ENCODE data around the gene KLHL30. TPM values are rescaled to one million over a fixed set of nuclear protein-coding genes. Genes with fewer than 3 reads are reported as not detected.

Gene KLHL30
- total RNA-seq, 1 donor from 2014 or later = 2.4 TPM

GRCh38 chr2:238132463-238133450, 5.7 kb upstream of the KLHL30 start:
- H3K4me3 ChIP-seq (ENCODE audit: low read depth, low read length) = no peak overlapping the region
- DNase-seq (ENCODE audit: low read depth) = no peak
- TF ChIP-seq, protein P1, sequence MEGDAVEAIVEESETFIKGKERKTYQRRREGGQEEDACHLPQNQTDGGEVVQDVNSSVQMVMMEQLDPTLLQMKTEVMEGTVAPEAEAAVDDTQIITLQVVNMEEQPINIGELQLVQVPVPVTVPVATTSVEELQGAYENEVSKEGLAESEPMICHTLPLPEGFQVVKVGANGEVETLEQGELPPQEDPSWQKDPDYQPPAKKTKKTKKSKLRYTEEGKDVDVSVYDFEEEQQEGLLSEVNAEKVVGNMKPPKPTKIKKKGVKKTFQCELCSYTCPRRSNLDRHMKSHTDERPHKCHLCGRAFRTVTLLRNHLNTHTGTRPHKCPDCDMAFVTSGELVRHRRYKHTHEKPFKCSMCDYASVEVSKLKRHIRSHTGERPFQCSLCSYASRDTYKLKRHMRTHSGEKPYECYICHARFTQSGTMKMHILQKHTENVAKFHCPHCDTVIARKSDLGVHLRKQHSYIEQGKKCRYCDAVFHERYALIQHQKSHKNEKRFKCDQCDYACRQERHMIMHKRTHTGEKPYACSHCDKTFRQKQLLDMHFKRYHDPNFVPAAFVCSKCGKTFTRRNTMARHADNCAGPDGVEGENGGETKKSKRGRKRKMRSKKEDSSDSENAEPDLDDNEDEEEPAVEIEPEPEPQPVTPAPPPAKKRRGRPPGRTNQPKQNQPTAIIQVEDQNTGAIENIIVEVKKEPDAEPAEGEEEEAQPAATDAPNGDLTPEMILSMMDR (IDR thresholded peaks at IDR 0.05; ENCODE audit: insufficient read depth, low read length, poor library complexity, severe bottlenecking) = no peak
- H3K27me3 ChIP-seq (ENCODE audit: control insufficient read depth, insufficient read depth, low read length) = no peaks in the 10 kb centered on the region
- no peaks in the 10 kb centered on the region for H3K36me3 ChIP-seq (ENCODE audit: control insufficient read depth, insufficient read depth, low read length)

GRCh38 chr2:238133499-238134392, 4.7 kb upstream of the KLHL30 start:
- TF ChIP-seq, protein P1 (IDR thresholded peaks at IDR 0.05; ENCODE audit: insufficient read depth, low read length, poor library complexity, severe bottlenecking) = no peak
- Histone ChIP-seq H3K4me3 (ENCODE audit: low read depth, low read length) (no peak overlapping the region), H3K36me3 (ENCODE audit: control insufficient read depth, insufficient read depth, low read length) (no peaks in the 10 kb centered on the region), H3K27me3 (ENCODE audit: control insufficient read depth, insufficient read depth, low read length) (no peaks in the 10 kb centered on the region)
- no peak for DNase-seq (ENCODE audit: low read depth)

- TF ChIP-seq, protein P1 (IDR thresholded peaks at IDR 0.05; ENCODE audit: insufficient read depth, low read length, poor library complexity, severe bottlenecking) = no peak
- H3K36me3 ChIP-seq (ENCODE audit: control insufficient read depth, insufficient read depth, low read length) = no peaks in the 10 kb centered on the region
- no peak for DNase-seq (ENCODE audit: low read depth)
- no peaks in the 10 kb centered on the region for H3K27me3 ChIP-seq (ENCODE audit: control insufficient read depth, insufficient read depth, low read length)
- no peak overlapping the region for H3K4me3 ChIP-seq (ENCODE audit: low read depth, low read length)
Measured at GRCh38 chr2:238134393-238134785, 4.1 kb upstream of the KLHL30 start.

DNA sequence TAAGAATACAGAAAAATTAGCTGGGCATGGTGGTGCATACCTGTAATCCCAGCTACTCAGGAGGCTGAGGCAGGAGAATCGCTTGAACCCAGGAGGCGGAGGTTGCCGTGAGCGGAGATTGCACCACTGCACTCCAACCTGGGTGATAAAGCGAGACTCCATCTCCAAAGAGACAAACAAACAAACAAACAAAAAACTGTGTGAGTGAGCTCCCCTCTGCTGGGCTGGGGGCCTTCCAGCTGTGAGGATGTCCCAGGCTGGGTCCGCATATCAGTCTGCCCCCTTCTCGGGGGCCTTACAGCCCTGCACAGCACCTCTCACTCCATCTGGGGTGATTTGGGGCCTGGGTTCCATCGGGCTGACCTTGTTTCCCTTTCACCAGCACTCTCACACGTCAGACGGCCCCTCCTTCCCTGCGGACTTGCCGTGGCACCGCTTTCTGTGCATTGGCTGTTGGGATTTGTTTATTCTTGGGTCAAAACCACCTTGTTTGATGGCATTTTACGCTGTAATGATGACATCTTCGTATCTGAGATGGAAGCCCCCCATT, 2.8 kb upstream of the KLHL30 start:
- DNase-seq (ENCODE audit: low read depth) = no peak
- Histone ChIP-seq H3K27me3 (ENCODE audit: control insufficient read depth, insufficient read depth, low read length) (no peaks in the 10 kb centered on the region), H3K36me3 (ENCODE audit: control insufficient read depth, insufficient read depth, low read length) (no peaks in the 10 kb centered on the region), H3K4me3 (ENCODE audit: low read depth, low read length) (no peak overlapping the region)
- TF ChIP-seq, protein P1 (IDR thresholded peaks at IDR 0.05; ENCODE audit: insufficient read depth, low read length, poor library complexity, severe bottlenecking) = no peak

DNA sequence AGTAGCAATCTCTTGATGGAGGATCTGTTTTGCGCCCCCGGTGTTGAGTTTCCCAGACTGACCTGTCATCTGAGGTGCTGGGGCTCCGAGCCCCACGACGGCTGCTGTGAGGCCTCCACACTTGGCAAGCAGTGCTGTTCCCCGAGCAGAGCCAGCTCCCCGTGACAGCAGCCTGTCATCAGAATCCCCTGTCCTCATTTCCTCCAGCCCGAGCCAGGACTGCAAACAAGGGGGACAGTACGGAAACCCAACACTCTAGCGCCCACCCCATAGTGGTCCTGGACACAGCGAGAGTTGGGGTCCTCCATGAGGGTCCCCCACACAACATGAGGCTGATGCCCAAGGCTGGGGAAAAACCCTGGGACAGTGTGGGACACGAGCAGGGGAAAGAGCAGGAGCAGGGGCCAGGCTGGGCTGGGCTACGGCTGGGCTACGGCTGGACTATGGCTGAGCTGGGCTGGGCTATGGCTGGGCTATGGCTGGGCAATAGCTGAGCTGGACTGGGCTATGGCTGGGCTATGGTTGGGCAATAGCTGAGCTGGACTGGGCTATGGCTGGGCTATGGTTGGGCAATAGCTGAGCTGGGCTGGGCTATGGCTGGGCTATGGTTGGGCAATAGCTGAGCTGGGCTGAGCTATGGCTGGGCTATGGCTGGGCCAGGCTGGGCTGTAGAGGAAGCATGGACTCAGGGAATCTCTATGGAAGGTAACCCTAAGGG, 1.5 kb upstream of the KLHL30 start:
- TF ChIP-seq, protein P1 (IDR thresholded peaks at IDR 0.05; ENCODE audit: insufficient read depth, low read length, poor library complexity, severe bottlenecking) = no peak
- no peaks in the 10 kb centered on the region for H3K27me3 ChIP-seq (ENCODE audit: control insufficient read depth, insufficient read depth, low read length)
- DNase-seq (ENCODE audit: low read depth) = no peak
- H3K36me3 ChIP-seq (ENCODE audit: control insufficient read depth, insufficient read depth, low read length) = no peaks in the 10 kb centered on the region
- no peak overlapping the region for H3K4me3 ChIP-seq (ENCODE audit: low read depth, low read length)

Measured in kidney epithelial cell (primary cell).